IPS-18c (cell line): ENCODE data around the gene SHC3.

ENCODE experiments used
- H3K4me3 ChIP-seq: 2 replicates; pipeline ENCODE4 v1.7.0; 2013; ENCODE audit warnings: low read depth, mild to moderate bottlenecking, low read length, moderate library complexity; ENCODE audit not compliant: insufficient read depth
- H3K9me3 ChIP-seq: one replicate; pipeline ENCODE4 v1.6.1; 2013; ENCODE audit warnings: mild to moderate bottlenecking, low read length, moderate library complexity; ENCODE audit not compliant: control insufficient read depth, insufficient read depth

SHC3 gene

DNA sequence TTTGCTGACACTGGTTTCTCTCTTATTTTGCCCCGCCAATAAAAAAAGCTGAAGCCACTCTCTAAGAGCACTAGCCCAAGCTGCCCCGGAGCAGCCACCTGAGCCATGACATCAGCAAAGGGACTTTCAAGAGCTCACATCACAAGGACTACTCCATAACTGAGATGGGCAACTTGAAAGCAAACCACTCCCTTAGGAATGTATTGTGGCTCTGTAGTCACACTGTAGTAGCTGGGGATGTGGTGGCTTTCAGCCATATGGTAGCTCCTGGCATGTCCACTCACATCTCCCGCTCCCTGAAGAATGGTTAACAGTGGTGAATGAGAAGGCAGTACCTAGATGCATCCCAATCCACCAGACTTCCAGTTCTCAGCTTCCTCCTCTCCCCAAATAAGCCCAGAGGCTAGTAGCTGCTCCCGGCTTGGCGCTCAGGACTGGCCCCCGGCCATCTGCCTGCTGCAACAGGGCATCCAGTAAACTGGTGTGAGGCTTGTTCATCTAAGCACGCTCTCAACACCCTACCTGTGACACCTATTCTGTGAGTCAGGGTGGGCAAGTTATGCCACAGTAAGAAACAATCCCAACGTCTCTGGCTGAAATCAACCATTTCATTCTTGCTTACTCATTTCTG, 123.6 kb downstream of the SHC3 start:
- no peak overlapping the region for H3K4me3 ChIP-seq
- peaks cover 5% of the 10 kb centered on the region for H3K9me3 ChIP-seq

DNA sequence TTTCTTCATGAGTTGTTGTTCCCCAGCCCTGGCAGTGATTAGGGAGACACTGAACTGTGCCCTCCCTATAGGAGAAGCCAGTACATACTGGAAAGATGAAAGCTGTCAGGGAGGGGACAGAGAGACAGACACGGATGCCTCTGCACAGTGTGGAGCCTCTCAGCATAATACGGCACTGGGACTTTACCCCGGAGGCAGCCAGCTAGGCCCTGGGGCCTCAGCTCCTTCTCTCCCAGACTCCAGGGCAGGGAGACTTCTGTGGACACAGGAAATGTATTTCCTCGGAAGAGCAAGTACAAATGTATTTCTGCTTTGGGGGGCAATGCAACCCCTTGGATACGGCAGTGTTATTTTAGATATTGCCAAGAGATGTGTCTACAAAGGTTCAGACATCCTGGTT, 125.3 kb downstream of the SHC3 start:
- peaks cover 3% of the 10 kb centered on the region for H3K9me3 ChIP-seq
- H3K4me3 ChIP-seq = no peak overlapping the region

DNA sequence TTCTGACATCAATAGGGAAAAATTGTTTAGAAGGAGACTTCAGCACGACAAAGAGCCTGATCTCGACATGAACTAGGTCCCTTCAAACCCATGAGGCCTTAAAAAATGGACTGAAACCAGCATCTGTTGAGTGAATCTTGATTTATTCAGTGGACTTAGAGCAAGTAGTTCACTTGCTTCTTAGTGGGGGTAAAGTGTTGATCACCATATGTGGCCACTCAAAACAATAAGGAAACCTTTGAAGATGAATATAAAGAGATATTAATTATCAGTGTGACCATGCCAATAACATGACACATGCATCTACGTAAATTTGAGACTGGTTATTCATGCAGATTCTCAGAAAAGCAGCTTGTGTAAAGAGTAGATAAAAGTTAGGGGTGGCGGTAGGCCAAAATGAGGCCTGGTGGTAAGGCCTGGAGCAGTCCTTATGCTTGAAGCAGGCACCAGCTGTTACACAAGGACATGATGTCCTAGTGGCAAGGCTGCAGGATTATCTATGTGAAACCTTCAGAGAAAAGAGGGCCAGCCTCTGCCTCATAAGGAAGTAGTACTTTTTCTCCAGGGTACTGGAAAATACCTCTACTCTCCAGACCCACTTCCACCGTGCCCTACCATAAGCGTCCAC, 126.0 kb downstream of the SHC3 start:
- Histone ChIP-seq H3K9me3 (no peaks in the 10 kb centered on the region), H3K4me3 (no peak overlapping the region)

DNA sequence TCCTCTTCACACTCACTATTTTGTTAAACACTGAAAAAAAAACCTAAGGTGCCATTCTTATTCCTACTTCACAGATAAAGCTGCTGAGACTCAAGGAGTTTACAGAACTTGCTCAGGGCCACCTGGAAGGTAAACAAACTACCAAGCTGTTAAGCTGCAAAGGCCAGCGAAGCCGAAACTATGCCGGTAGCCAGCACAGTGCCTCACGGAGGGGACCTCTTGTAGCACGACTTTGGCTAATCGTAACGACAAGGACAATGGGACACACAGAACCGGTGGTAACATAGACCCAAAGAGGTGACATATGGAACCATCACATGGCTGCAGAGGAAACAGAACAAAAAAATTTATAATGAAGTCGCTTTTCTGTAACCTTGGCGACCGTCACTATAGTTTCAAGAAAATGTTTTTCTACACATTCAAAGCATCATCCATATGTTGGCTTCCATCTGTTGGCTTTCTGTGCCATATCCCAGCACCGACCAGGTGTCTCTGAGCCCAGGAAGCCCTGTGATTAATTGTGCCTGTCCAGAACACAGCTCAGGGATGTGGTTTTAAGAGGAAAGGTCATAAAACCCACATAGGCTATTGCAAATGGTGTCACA, 127.1 kb downstream of the SHC3 start:
- H3K4me3 ChIP-seq = no peak overlapping the region
- no peaks in the 10 kb centered on the region for H3K9me3 ChIP-seq

DNA sequence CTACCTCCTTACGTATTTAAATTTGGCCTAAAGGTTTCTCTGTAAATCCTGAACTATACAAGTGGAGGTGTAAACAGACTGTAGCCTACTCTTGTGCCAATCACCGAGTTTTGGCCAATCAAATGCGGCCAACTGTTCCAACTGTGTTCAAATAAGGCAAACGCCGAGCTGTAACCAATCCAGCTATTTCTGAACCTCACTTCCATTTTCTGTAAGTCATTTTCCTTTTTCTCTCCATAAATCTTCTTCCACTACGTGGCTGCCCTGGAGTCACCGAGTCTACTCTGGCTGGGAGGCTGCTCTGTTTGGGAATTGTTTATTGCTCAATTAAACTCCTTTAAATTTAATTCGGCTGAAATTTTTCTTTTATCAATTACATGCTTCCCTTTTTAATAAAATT, 129.0 kb downstream of the SHC3 start:
- no peak overlapping the region for H3K4me3 ChIP-seq
- no peaks in the 10 kb centered on the region for H3K9me3 ChIP-seq

DNA sequence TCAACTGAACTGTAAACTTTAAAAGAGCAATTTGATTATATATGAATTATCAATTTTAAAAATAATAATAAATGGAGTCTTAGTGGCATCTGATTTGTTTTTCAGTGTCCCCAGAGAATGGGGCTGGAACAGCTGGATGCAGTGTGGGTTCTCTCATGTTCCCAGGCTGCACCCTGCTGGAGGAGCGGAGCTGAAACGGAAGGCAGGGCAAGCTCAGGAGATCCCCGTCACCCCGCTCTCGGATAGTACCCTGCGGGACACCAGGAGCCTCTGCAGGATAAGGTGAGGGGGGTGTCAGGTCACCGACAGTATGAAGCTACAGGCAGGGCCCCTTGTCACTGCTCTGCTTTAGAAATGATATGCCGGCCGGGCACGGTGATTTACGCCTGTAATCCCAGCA, 130.0 kb downstream of the SHC3 start:
- no peaks in the 10 kb centered on the region for H3K9me3 ChIP-seq
- no peak overlapping the region for H3K4me3 ChIP-seq

DNA sequence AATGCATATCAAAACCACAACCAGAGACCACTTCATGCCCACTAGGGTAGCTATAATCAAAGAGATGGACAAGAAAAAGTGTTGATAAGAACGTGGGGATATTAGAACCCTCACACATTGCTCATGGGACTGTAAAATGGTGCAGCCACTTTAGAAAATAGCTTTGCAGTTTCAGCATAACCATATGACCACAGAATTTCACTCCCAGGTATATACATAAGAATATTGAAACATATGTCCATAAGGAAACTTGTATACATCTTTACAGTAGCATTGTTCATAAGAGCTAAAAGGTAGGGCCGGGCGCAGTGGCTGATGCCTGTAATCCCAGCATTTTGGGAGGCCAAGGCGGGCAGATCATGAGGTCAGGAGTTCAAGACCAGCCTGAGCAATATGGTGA, 131.0 kb downstream of the SHC3 start:
- Histone ChIP-seq H3K9me3 (no peaks in the 10 kb centered on the region), H3K4me3 (no peak overlapping the region)

DNA sequence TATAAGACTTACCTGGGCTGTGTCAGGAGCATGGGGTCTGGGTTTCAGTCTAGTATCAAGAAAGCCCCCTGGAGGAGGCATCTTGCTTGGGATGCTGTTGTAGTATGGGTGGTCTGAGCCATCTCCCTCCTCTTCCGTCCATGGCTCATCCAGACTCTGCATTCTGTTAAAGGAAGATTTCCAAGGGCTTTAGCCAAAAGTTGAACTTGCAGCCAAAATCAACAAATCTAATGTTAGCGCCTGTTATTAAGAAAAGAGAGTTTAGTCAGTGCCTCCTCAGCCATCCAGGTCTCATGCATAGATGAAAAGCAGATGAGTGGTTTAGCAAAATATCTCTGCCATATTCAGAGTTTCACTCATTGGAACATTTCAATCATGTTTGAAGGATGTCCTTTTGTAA, 131.8 kb downstream of the SHC3 start:
- Histone ChIP-seq H3K9me3 (no peaks in the 10 kb centered on the region), H3K4me3 (no peak overlapping the region)

DNA sequence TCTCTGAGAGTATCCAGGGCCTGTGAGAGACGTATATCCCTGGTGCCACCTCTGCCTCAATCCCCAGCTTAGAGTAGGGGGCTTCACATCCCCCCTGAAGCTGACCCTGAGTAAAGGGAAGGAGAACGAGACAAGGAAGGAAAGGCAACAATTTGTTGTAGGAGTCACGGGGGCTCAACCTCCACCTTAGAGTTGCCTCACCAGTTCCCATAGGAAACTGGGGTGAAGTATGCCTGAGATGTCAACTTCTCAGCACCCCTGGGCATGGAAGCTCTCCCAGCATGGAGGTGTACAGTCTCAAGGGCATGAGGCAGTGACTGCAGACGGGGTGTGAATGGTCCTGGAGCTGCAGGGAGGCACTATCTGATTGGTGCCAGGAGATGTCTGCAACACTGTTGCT, 133.7 kb downstream of the SHC3 start:
- no peaks in the 10 kb centered on the region for H3K9me3 ChIP-seq
- no peak overlapping the region for H3K4me3 ChIP-seq

DNA sequence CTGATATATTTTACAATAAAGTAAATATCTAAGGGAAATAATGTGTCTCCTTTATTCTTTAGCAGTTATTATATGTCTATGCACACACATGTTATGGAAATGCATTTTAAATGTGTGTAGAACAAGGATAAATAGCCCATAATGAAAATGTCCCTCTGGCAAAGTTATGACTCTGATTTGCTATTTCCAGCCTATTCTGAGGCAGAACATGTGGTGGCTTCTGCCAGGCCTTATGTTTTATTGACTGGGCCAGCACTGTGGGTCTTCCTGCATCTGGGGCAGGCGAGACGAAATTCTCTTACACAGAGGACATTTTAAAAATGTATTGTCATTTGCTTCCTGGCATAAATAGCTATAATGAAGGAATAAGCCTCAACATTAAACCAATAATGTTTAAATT, 134.5 kb downstream of the SHC3 start:
- no peak overlapping the region for H3K4me3 ChIP-seq
- no peaks in the 10 kb centered on the region for H3K9me3 ChIP-seq

DNA sequence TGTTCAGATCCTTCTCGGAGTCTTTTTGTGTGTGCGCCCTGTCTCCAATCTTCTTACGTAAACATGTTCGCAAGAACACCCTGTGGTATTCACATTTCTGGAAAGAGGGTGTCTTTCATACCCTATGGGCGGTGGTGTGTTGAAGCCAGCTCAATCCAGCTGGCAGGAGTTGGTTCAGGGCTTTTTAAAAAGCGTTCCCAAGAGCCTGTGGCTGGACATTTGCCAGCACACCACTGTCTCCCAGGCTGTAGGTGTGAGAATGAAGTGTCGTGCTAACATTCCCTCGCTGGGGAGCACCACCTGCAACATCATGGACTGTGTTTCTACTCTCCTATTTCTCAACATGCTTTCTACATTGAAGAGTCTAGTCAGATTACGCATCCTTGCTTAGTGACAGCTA, 135.6 kb downstream of the SHC3 start:
- Histone ChIP-seq H3K9me3 (no peaks in the 10 kb centered on the region), H3K4me3 (no peak overlapping the region)

DNA sequence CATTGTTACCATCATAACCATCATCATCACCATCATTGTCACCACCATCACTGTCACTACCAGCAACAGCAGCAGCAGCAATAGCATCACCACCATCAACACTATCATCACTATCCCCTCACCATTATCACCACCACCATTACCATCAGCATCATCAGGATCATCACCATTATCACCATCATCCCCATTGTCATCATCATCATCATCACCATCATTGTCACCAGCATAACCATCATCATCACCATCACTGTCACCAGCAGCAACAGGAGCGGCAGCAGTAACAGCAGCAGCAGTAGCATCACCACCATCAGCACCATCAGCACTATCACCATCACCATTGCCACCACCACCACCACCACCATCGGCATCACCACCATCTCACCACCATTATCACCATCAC, 139.0 kb downstream of the SHC3 start:
- no peak overlapping the region for H3K4me3 ChIP-seq
- no peaks in the 10 kb centered on the region for H3K9me3 ChIP-seq

DNA sequence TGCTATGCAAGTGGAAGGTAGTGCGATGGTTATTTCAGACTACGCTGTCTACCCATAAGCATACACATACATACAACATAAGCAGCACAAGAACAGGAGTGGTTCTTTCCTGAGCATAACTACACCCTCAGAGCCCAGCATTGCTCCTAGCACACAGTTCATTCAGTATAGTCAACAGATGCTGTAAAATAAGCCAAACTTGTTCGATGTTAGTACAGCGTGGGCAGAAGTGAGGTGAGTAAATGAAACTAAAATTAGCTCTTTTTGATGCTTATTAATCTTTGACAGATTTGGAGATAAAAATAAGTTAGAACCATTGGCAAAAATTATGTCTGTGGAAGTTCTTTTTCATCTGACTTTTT, 139.5 kb downstream of the SHC3 start:
- H3K4me3 ChIP-seq = no peak overlapping the region
- H3K9me3 ChIP-seq = no peaks in the 10 kb centered on the region

DNA sequence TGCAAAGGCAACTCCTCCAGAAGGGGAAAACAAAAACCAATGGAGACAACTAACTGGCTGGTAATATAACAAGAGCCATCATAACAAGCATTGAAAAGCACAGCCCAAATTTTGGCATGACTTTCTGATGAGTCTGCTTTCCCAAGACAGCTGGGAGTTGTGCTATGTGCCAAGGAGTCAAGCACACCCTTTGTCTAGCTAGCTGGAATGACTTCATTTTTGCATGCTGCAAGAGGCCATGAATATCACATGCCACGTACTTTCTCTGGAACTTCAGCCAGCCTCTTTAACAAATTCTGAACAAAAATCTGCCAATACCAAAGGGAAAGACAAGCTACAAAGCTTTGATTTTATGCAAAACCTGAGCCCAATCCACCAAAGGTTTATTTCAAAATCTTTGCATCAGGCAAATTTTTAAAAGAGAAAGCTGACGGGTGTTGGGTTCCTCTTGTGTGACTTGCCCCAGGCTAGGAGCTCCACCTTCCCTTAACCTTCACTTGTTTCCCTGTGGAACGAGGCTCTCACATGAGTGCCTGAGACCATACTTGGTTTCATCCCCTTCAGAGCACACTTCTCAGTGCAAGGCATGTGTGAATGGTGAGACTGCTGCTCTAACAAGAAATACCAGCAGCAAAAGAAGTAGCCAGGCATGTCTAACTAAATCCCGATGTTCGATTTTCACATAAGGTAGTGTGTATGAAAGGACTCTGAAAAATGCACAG, 140.1 kb downstream of the SHC3 start:
- H3K9me3 ChIP-seq = no peaks in the 10 kb centered on the region
- no peak overlapping the region for H3K4me3 ChIP-seq

DNA sequence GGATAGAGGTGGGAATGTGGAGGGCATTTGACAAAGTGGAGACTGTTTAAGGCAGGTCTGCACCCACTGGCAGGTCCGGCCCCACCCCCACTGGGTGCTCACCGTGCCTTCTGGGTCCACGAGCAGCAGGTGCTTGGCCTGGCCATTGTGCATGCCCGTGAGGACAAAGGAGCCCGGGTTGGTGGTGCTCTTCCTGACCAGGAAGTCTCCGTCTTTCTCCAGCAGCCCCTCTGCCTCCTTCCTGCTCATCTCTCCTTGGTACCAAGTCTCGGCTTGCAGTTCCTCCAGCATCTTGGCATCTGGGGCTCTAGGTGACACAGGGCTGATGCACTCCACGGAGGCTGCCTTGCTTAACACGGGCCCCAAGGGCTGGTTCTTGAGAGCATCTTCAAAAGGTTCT, 140.7 kb downstream of the SHC3 start:
- no peaks in the 10 kb centered on the region for H3K9me3 ChIP-seq
- no peak overlapping the region for H3K4me3 ChIP-seq

DNA sequence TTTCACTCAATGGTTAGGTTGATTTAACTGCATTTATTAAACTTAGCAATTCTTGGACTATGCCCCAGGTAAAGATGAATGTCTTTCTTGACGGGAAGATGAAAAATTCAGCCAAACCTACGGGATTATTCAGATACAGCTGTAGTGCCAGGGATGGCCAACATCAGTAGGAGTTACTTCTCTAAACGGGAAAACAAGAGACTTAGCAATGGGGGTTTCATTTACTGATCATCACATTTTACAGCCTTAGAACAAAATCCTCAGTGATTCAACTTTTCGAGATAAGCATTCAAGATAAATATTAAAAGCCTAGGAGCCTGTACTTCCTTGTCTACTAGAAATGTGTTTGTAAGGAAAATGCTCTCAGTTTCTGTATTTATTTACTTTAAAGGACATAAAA, 141.3 kb downstream of the SHC3 start:
- Histone ChIP-seq H3K4me3 (no peak overlapping the region), H3K9me3 (no peaks in the 10 kb centered on the region)

DNA sequence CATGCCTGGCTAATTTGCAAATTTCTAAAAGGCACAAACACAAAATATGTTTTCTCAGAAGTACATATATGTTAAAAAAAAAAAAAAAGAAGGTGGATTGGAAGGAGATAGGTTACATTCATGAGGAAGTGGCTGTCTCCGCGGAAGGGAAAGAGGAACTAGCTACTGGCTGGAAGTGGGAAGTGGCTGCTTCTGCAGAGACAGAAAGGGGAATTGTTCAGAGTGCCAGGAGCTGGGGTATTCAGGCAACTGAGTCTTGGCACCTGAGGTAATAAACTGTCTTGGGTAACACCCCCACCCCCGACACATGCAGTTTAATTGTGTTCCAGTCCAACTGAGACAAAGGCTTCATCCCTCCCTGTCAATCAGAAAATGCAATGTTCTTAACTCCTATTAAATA, 141.7 kb downstream of the SHC3 start:
- no peak overlapping the region for H3K4me3 ChIP-seq
- no peaks in the 10 kb centered on the region for H3K9me3 ChIP-seq

DNA sequence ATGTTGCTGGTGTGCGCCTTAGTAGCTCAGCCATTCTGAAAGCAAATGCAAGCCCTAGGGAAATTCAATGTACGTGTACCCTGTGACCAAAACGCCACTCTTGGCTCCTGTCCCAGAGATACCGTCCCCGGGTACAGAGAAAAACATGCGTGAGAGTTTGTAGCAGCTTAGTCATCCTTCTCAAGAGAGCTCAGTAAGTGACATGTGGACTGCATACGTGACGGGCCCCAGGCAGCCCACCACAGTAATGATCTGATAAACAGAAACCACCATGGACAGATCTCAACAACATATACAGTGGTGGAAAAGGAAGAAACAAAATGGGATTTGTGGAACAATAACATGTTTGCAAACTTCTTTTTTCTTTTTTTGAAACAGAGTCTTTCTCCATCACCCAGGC, 142.2 kb downstream of the SHC3 start:
- Histone ChIP-seq H3K4me3 (no peak overlapping the region), H3K9me3 (no peaks in the 10 kb centered on the region)
